ENCODE measurements around the gene CCDC93. TPM values are rescaled to one million over a fixed set of nuclear protein-coding genes. Genes with fewer than 3 reads are reported as not detected.

CCDC93 gene
- total RNA-seq, 2 experiments from 2014 or later, result 62.2 to 64.5 TPM

- TF ChIP-seq, protein P1, sequence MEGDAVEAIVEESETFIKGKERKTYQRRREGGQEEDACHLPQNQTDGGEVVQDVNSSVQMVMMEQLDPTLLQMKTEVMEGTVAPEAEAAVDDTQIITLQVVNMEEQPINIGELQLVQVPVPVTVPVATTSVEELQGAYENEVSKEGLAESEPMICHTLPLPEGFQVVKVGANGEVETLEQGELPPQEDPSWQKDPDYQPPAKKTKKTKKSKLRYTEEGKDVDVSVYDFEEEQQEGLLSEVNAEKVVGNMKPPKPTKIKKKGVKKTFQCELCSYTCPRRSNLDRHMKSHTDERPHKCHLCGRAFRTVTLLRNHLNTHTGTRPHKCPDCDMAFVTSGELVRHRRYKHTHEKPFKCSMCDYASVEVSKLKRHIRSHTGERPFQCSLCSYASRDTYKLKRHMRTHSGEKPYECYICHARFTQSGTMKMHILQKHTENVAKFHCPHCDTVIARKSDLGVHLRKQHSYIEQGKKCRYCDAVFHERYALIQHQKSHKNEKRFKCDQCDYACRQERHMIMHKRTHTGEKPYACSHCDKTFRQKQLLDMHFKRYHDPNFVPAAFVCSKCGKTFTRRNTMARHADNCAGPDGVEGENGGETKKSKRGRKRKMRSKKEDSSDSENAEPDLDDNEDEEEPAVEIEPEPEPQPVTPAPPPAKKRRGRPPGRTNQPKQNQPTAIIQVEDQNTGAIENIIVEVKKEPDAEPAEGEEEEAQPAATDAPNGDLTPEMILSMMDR (IDR thresholded peaks at IDR 0.05), result no peak
- Histone ChIP-seq H3K4me1 (ENCODE audit: insufficient read depth, low read length) (no peaks in the 10 kb centered on the region), H3K9me3 (ENCODE audit: control insufficient read depth in 1 of 2, insufficient read depth in 1 of 2, low read length in 2 of 2) (no peaks in the 10 kb centered on the region), H3K27ac (ENCODE audit: low read depth in 1 of 2, low read length in 2 of 2) (no peak overlapping the region), H3K4me3 (ENCODE audit: low read length) (no peak overlapping the region), H3K36me3 (ENCODE audit: insufficient read depth, low read length) (peaks cover 95% of the 10 kb centered on the region), H3K27me3 (ENCODE audit: control insufficient read depth in 1 of 2, insufficient read depth in 2 of 2, low read length in 2 of 2) (no peaks in the 10 kb centered on the region)
- CTCF ChIA-PET, result interaction anchor here (1.0 kb wide), 1 partner anchor 9 kb away, joined by 3 read pairs; no protein-coding TSS in a partner anchor
- Mint-ChIP-seq H3K4me1 (ENCODE audit: low read depth) (no peaks in the 10 kb centered on the region), H3K27ac (no peak overlapping the region), H3K4me3 (no peak overlapping the region), H3K36me3 (ENCODE audit: low read depth) (peaks cover 100% of the 10 kb centered on the region), H3K9me3 (no peaks in the 10 kb centered on the region), H3K27me3 (no peaks in the 10 kb centered on the region)
- ATAC-seq (ENCODE audit: poor library complexity), result no peak
- intact Hi-C loops (cut with DNase I, micrococcal nuclease), result no loop called here
- POLR2A ChIA-PET, result no interaction called here
- DNase-seq, result no peak
These were observed 65.3 kb downstream of the CCDC93 start for GRCh38 chr2:117948615-117949014.

- H3K4me1 ChIP-seq (ENCODE audit: insufficient read depth, low read length), result no peaks in the 10 kb centered on the region
- H3K9me3 ChIP-seq (ENCODE audit: control insufficient read depth in 1 of 2, insufficient read depth in 1 of 2, low read length in 2 of 2), result no peaks in the 10 kb centered on the region
- Mint-ChIP-seq H3K9me3 (no peaks in the 10 kb centered on the region), H3K36me3 (ENCODE audit: low read depth) (peaks cover 100% of the 10 kb centered on the region), H3K27ac (no peak overlapping the region), H3K4me3 (no peak overlapping the region), H3K27me3 (no peaks in the 10 kb centered on the region), H3K4me1 (ENCODE audit: low read depth) (no peaks in the 10 kb centered on the region)
- H3K27me3 ChIP-seq (ENCODE audit: control insufficient read depth in 1 of 2, insufficient read depth in 2 of 2, low read length in 2 of 2), result no peaks in the 10 kb centered on the region
- TF ChIP-seq, protein P1 (IDR thresholded peaks at IDR 0.05), result no peak
- H3K27ac ChIP-seq (ENCODE audit: low read depth in 1 of 2, low read length in 2 of 2), result no peak overlapping the region
- CTCF ChIA-PET, result no interaction called here
- intact Hi-C loops (cut with DNase I, micrococcal nuclease), result no loop called here
- no peak for ATAC-seq (ENCODE audit: poor library complexity)
- no peak overlapping the region for H3K4me3 ChIP-seq (ENCODE audit: low read length)
- DNase-seq, result no peak
- peaks cover 96% of the 10 kb centered on the region for H3K36me3 ChIP-seq (ENCODE audit: insufficient read depth, low read length)
- POLR2A ChIA-PET, result no interaction called here
These were observed 68.6 kb downstream of the CCDC93 start for GRCh38 chr2:117945296-117945695.

- Mint-ChIP-seq H3K9me3 (no peaks in the 10 kb centered on the region), H3K4me3 (no peak overlapping the region), H3K4me1 (ENCODE audit: low read depth) (no peaks in the 10 kb centered on the region), H3K27ac (no peak overlapping the region), H3K27me3 (no peaks in the 10 kb centered on the region), H3K36me3 (ENCODE audit: low read depth) (peaks cover 100% of the 10 kb centered on the region)
- no peak for DNase-seq
- Histone ChIP-seq H3K27ac (ENCODE audit: low read depth in 1 of 2, low read length in 2 of 2) (no peak overlapping the region), H3K4me3 (ENCODE audit: low read length) (no peak overlapping the region), H3K9me3 (ENCODE audit: control insufficient read depth in 1 of 2, insufficient read depth in 1 of 2, low read length in 2 of 2) (no peaks in the 10 kb centered on the region), H3K4me1 (ENCODE audit: insufficient read depth, low read length) (no peaks in the 10 kb centered on the region), H3K27me3 (ENCODE audit: control insufficient read depth in 1 of 2, insufficient read depth in 2 of 2, low read length in 2 of 2) (no peaks in the 10 kb centered on the region), H3K36me3 (ENCODE audit: insufficient read depth, low read length) (peaks cover 96% of the 10 kb centered on the region)
- TF ChIP-seq, protein P1 (IDR thresholded peaks at IDR 0.05), result no peak
- ChIA-PET POLR2A (no interaction called here), CTCF (no interaction called here)
- no peak for ATAC-seq (ENCODE audit: poor library complexity)
- intact Hi-C loops (cut with DNase I, micrococcal nuclease), result no loop called here
These were observed 69.1 kb downstream of the CCDC93 start for GRCh38 chr2:117944816-117945215.

All from CD4-positive, alpha-beta T cell (primary cell).